AG09319 (cell line): ENCODE data around the gene KNDC1.

Experiments used
- DNase-seq: peaks from one replicate; pipeline ENCODE4 v3.0.0-alpha.2; 2010; ENCODE audit warnings: low read depth; ENCODE audit errors: extremely low read depth
- TF ChIP-seq, protein P1 (sequence below): IDR thresholded peaks from 2 replicates; pipeline ENCODE4 v1.5.1; 2011; ENCODE audit warnings: low read depth, mild to moderate bottlenecking, inconsistent platforms, low read length, moderate library complexity

KNDC1 gene

DNA sequence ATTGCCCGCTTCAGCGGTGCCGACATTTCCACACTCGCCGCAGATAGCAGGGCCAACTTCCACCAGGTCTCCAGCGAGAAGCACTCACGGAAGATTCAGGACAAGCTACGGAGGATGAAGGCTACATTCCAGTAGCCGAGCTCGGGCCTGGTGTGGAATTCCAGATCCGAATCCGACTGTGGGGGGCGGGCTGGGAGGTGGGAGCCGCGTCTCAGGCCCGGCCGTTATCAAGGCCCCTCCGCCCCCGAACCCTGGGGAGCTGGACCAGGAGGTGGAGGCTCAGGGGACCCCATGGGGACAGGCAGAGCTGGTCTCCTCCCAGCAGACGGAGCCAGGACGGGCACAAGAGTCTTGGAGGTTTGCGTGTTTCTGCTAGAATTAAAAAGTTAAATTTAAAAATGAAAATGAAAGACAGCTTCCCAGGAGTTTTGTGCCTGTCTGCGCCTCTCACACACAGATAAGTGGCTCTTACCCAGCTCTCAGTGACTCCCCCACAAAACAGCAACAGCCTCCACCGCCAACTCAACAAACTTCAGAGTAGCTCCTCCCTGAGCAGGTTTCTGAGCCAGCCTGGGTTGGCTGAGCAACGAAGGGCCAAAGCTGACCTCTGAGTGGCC, 64.8 kb downstream of the KNDC1 start:
- TF ChIP-seq, protein P1, sequence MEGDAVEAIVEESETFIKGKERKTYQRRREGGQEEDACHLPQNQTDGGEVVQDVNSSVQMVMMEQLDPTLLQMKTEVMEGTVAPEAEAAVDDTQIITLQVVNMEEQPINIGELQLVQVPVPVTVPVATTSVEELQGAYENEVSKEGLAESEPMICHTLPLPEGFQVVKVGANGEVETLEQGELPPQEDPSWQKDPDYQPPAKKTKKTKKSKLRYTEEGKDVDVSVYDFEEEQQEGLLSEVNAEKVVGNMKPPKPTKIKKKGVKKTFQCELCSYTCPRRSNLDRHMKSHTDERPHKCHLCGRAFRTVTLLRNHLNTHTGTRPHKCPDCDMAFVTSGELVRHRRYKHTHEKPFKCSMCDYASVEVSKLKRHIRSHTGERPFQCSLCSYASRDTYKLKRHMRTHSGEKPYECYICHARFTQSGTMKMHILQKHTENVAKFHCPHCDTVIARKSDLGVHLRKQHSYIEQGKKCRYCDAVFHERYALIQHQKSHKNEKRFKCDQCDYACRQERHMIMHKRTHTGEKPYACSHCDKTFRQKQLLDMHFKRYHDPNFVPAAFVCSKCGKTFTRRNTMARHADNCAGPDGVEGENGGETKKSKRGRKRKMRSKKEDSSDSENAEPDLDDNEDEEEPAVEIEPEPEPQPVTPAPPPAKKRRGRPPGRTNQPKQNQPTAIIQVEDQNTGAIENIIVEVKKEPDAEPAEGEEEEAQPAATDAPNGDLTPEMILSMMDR, result no peak
- DNase-seq, result no peak

DNA sequence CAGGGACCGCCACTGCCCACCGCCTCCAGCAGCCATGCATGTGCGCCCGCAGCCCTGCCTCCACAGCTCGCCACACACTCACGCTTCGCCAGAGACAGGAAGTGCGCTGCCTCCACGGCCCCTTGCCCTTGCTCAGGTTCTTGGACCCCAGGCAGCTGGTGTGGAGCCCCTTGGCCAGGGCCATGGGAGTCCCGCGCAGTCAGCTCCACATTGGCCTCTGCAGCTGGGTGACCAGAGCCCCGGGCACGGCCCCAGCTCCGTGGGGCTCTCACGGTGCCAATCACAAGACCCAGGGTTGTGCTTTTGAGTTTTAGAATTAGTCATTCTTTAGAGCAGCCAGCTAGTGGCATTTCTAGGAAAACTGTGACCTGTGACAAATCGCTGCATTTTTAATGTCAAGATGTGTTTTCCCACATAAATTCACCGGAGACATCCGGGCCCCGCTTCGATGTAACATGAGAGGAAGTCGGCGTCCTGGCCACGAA, 65.7 kb downstream of the KNDC1 start:
- TF ChIP-seq, protein P1, result no peak
- DNase-seq, result no peak

DNA sequence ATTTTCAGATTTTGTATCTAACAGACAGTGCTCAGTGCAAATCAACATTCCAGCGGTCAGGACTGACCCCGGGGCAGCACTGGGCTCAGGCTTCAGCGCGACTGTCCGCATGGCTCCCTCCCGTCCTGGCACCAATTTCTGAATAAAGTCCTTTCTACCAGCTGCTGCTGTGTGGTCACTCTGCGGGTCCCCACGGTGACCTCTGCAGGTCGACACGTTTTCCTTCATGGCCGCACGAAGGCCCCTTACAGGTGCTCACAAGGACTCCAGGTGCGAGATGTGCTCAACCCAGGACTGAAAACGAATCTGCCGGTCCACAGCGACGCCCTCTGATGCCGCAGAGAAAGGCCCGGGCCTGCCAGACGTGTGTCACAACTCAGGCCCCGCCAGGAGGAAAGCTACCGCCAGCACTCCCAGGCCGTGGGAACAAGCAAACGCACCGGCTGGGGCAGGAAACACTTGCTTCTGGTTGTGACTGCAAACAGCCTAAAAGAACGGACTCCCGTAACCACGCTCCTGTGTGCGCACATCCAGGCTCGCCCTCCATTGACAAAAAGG, 66.3 kb downstream of the KNDC1 start:
- TF ChIP-seq, protein P1, result no peak

DNA sequence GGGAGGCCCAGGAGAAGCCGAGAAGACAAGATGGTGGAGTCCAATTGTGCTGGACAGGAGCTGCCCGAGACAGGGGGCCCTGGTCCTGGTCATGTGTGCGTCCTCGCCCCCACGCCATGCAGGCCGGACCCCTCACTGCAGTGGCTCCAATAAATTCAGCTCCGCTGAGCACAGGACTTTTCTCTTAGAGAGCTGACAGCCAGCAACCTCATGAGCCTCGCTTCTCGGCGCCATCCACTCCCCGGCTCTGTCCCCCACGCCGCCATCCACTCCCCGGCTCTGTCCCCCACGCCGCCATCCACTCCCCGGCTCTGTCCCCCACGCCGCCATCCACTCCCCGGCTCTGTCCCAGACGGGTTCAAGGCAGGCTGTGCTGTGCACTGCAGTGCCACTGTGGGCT, 67.2 kb downstream of the KNDC1 start:
- TF ChIP-seq, protein P1, result no peak

More for the DNA sequence above, 66.3 kb downstream of the KNDC1 start:
- DNase-seq, result no peak

GRCh38 chr10:133229265-133230043, 69.4 kb downstream of the KNDC1 start:
- DNase-seq, result no peak
- TF ChIP-seq, protein P1, result no peak

More for the DNA sequence above, 67.2 kb downstream of the KNDC1 start:
- DNase-seq, result no peak

DNA sequence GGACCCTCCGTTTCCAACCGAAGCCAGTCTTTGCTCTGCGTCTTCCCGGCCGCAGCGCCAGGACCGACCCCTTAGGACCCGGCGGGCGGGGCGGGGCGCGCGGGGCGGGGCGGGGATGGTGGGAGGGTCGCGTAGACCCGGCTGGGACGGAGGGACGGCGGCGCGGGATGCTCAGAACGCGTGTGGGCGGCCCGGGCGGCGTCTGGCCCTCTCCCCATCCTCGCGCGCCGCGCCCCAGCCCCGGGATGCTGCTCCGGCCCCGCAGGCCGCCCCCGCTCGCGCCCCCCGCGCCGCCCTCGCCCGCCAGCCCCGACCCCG, 70.0 kb downstream of the KNDC1 start, which contains the start of gene UTF1:
TSS of gene UTF1 (plus strand) at position 174 of the 318 bp plus-strand sequence. CDS start at position 246, 72 bp downstream.
- TF ChIP-seq, protein P1, result no peak
- no peak for DNase-seq
